GDM1 (cell line): ENCODE results near the gene HS3ST5.
A peak's percentile ranks its signal among the peaks of the same experiment; 100 is the strongest.
"Not testable (repeated sequence)": the region's sequence is repeated elsewhere in the genome, so short reads cannot be mapped to it uniquely, and the experiment has no call there.

Experiments
- DNase-seq: peaks from one replicate; lab custom pipeline; 2025; lab: John Stamatoyannopoulos, UW

HS3ST5 gene

DNA sequence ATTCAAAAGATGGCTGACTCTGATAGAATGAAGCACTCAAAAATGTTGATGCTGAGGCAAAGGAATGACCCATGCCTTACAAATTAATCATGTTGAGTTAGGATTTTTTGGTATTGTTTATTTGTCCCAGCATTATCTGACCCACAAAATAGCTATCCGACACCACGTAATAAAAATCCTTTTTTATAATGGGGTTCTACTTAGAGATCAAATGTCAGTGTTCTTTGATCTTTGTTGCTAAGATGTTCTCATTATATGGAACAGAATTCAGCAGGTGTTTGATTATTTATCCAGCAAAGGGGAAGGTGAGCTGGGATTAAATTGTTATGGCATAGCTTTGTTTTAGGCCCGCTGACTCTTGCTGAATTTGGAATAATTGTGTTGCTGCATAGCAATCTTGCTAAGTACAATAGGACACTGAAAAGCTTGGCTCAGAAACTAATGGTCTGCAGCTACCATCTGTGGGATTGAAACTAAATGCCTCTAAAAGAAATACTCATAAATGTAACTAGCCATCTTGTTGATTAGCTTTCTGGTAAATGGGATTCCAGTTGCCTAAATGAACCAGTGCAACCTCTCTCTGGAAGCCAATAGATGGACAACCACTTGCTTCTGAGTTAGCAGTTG, 191.6 kb downstream of the HS3ST5 start:
- DNase-seq: no peak

GRCh38 chr6:114149182-114149581, 193.6 kb downstream of the HS3ST5 start:
- DNase-seq: not testable (repeated sequence)

DNA sequence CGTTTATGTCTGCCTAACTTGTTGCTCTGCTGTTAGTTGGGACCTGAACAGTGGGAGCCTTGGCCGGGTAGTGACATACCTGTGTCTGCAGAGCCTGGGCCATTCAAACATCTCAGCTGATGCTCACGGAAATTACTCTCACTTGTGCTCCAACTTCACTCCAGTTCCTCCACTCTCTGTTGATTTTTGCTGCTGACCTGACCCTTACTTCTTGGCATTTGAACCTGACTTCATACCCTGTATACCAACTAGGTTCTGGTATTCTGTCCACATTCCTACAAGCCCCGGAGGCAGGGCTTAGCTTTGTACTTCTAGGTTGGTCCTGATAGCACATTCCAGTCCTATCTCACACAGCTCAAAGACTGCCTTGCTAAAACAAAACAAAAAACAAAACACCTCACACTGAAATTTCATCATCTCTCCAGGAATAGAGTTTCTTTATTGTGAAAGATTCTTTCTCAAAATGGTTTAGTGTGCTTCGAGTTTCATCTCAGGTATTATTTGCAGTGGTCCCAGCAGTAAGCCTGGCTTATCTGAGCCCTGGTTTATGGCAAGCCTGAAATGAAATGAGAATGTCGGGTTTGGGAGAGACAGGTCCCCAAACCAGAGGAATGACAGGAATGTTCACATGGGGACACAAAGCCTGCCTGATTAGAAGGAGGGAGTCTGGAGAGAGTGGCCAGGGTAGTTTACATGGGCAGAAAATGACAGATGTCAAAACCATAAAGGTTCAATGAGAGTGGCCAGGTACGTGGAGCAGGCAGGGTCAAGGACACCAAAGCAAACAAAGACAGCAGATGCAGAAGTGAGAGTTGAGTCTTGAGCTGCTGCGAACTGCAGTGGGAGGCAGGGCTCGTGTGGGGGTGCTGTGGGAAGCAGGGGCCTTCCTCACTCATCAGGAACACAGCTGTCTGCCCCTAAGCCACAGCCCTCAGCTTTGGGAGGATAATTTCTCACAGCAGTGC, 197.7 kb downstream of the HS3ST5 start:
- no peak for DNase-seq

DNA sequence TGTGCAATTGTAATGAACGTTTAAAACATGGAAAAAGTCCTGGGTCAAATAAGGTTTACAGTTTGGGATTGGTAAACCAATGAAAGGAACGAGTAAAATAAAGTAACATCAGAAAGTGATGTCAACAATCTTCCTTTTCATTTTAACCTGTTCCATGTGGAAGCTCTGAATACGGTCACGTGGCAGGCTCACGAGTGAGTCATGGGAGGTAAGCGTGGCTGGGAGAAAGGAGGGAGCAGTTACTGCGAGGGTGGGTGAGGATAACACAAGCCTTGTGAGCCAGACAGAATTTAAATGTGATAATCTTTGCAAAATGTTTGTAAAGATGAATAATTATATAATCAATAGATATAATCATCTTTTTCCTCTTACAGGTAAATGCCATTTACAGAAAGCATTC, 200.6 kb downstream of the HS3ST5 start:
- no peak for DNase-seq

- DNase-seq: no peak
Observed at GRCh38 chr6:114140416-114140815, 202.4 kb downstream of the HS3ST5 start.

DNA sequence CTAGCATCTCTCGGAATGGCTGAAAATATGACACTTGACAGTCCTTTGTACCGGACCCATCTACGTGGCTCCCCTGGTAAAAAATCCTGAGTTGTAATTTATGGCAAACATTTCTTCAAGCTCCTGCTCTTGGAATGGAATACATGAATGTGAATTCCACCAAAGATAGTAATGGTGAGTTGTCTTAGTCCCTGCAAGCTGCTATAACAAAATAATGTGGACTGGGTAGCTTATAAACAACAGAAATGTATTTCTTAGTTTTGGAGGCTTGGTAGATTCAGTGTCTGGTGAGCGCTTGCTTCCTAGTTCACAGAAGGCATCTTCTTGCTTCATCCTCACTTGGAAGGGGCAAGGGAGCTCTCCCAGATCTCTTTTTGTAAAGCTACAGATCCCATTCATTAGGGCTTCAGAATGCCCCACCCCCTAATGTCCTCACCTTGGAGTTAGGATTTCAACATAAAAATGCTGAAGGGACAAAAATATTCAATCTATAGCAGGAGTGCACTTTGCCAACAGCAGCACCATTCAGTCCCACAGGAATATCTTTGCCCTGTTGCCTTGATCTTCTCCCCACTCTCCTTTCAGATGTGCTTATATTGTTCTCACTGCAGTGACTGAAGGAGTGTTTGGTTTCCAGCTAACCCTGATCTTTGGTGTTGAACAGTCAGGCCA, 204.1 kb downstream of the HS3ST5 start:
- no peak for DNase-seq

DNA sequence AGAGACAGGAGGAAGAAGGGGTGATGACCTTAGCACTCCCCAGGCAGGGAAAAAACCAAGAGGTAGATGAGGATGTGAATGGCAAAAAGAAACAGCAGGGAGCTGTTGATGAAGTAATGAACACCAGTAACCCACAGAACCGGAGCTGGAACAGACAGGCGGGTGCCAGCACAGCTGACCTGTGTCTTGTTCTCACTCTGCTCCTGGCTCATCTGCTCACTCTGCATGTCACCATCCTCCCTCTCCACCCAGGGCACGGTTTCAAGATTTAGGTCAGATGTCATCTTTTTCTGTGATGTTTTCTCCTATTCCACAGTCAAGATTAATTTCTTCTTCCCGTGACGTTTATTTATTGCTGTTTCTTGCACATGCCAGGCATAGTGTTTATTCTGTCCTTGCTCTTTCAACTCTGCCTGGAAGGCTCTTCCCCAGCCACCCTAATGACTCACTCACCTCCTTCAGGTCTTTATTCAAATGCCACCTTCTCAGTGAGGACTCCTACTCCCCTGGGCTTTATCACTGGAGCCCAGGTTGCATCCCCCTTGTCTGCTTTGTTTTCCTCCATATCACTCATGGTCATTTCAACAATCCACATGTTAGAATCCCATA, 207.4 kb downstream of the HS3ST5 start:
- no peak for DNase-seq

- no peak for DNase-seq
Observed at GRCh38 chr6:114133816-114134215, 209.0 kb downstream of the HS3ST5 start.

- no peak for DNase-seq
Observed at GRCh38 chr6:114131945-114132344, 210.9 kb downstream of the HS3ST5 start.

DNA sequence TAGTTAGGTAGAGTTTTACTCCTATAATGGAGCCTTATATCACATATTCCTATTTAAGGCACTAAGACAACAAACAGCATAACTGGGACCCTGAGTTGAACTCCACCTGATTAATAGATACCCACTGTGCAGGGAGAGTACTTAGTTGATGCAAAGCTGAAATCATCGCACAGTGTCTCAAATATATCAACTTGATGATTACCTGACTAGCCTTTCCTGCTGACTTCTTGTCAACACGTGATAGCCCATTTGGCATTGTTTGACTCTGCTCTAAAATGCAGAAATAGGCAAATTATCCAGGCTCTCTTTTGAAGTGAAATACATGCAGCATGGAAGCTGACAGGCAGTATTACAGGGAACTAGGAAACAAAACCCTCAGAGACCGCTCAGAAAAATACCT, 217.2 kb downstream of the HS3ST5 start:
- DNase-seq: no peak

DNA sequence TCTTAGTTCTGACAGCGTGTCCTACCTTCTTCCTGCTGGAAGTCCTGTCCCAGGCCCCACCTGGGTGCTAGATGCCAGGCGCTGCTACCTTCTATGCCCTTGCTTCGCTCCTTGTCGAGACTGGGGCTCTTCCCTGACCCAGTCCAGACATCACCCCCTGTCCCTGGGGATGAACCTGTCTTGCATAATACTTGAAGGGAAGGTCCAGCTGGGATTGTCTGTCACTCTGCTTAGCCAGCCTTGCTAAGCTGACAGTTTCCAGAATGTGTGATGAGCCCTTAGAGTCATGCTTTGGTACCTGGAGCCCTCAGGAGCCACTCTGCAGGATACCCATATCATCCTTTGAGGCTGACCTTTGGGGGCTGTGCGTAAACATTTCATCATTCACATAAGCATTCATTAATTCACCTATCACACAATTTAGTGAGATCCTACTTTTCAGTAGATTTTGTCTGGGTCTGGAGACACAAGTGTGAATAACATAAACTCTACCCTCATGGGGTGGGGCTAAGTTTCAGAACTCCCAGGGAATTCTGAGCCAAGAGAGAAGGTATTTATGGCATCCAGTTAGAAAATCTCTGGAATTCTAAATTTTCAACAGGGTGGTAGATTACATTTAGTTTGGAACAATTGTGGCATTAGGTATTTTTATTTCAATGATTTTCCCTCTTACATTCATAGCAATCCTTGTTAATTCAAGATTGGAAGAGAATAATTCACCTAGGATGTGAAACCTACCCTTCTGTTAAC, 220.7 kb downstream of the HS3ST5 start:
- DNase-seq: no peak

GRCh38 chr6:114119056-114119455, 223.8 kb downstream of the HS3ST5 start:
- DNase-seq: no peak

DNA sequence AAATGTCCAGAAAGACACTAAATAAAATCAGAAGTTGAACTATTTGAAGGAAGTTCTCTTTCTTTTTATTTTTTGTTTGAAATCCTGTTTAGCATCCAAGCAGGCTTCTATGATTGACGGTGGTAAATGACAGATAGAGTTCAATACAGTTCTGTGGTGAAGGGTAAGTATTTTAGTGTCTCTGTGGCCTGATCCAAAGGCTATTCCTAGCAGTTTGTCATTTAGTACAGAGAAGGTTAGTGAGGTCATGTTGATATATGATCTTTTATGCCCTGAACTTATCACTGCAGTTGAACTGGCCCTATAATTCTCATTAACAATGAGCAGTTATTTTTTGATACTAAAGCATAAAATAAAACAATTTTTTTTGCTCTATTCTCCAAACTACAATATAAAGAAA, 227.2 kb downstream of the HS3ST5 start:
- no peak for DNase-seq

- DNase-seq: peak; percentile 16
Observed at GRCh38 chr6:114108119-114109002, 234.5 kb downstream of the HS3ST5 start.

DNA sequence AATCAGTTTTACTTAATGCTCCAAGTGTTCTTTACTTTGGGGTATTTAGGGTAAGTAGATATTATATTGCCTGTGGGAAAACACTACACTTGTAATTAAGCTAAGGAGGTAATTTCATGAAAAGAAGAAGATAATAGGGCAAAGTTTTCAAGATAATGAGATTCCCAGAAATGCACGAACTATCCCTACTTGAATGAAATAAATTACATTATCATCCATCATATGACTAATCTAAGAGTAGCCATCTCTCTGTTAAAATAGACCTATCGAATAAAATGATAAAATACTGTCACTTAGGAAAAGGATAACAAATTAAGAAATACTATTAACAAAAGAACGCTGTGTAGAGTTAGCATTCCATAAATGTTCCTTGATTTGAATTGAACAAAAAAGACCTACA, 236.8 kb downstream of the HS3ST5 start:
- no peak for DNase-seq

GRCh38 chr6:114101255-114101654, 241.6 kb downstream of the HS3ST5 start:
- DNase-seq: no peak

DNA sequence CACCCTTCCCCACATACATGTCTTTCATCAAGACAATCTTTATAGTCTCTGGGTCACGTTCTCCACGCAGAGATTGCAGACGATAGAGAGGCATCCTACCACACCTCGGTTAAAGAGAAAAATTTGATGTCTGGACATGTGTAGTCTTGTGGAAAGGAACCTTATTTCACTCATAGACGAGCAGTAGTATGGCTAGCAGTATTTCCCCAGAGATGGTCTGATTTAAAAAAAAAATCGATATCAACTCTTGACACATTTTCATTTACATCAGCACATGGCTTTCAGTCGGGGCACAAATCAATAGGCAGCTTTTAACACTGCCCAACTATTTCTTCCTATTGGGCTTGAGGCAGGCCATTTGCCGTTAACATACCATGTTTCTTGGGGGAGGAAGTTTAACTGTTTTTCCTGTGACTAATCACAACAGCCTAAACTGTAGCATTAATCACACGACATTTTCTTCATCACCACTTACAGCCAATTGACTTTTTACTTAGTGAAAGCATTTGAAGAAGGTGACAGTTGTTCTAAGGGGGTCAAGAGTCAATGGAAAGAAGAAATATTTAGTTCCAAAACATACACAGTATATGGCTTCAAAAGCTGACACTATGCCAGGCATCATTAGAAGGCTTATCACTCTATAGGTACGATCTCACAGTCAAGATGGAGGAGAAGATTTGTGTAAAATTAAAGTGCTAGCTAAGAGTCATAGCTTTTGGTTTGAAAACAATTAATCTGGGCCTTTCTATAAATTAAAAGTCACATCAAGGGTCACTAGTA, 242.4 kb downstream of the HS3ST5 start:
- no peak for DNase-seq

DNA sequence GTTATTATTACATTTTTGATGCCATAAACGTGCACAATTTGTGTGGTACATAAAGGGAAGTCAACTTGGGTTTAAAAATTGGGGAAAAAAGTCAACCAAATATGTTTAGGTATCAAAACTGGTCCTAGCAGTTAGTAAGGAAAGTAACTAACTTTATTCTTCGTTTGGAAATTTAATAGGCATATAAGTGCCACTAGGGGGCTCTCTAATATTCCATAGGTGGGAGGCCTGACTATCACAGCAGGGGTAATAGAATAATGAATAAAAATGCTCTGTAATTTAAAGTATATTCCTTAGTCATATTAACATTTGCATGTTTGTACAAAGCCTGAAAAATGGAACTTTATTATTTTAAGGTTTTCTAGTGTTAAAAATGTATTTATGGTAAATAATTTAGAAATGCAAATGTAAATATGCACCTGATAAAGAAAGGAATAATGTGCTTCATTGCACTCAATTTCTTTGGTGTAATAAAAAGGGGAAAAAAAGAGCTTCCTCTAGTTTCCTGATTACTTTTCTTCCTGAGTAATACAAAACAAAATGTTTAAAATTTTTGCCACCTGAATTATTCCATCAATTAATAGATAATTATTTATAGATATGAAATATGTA, 246.2 kb downstream of the HS3ST5 start:
- DNase-seq: no peak

GRCh38 chr6:114092943-114093342, 249.9 kb downstream of the HS3ST5 start:
- DNase-seq: no peak
